D721Med (cell line): ENCODE data around the gene ACADSB.

ENCODE experiments used
- DNase-seq: peaks from one replicate; pipeline ENCODE4 v3.0.0; 2011; ENCODE audit warnings: low spot score; ENCODE audit not compliant: insufficient read length
- FAIRE-seq: peaks from 2 replicates; lab custom pipeline; 2011; peaks lifted over from hg19 to GRCh38; lab: Jason Lieb, UNC
- TF ChIP-seq, protein P1 (sequence below): IDR thresholded peaks from 2 replicates; pipeline ENCODE4 v1.5.1; 2012; ENCODE audit warnings: mild to moderate bottlenecking, control low read depth; ENCODE audit not compliant: insufficient read depth; ENCODE audit errors: missing control alignments

Gene ACADSB

DNA sequence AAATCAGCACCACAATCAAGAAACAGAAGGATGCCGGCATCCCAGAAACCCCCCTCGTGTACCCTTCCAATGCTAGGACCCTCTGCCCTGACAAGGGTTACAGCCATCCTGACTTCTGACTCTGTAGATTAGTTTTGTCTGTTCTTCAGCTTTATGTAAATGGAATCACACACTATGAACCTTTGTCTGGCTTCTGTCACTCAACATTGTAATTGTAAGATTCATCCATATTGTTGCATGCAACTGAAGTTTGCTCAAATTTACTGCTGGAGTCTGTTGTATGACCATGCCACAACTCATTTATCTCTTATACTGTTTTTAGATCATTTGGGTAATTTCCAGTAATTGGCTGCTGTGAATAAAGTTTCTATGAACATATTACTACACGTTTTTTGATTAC, 8.7 kb upstream of the ACADSB start:
- TF ChIP-seq, protein P1, sequence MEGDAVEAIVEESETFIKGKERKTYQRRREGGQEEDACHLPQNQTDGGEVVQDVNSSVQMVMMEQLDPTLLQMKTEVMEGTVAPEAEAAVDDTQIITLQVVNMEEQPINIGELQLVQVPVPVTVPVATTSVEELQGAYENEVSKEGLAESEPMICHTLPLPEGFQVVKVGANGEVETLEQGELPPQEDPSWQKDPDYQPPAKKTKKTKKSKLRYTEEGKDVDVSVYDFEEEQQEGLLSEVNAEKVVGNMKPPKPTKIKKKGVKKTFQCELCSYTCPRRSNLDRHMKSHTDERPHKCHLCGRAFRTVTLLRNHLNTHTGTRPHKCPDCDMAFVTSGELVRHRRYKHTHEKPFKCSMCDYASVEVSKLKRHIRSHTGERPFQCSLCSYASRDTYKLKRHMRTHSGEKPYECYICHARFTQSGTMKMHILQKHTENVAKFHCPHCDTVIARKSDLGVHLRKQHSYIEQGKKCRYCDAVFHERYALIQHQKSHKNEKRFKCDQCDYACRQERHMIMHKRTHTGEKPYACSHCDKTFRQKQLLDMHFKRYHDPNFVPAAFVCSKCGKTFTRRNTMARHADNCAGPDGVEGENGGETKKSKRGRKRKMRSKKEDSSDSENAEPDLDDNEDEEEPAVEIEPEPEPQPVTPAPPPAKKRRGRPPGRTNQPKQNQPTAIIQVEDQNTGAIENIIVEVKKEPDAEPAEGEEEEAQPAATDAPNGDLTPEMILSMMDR, result no peak
- FAIRE-seq (no peak), DNase-seq (no peak)

DNA sequence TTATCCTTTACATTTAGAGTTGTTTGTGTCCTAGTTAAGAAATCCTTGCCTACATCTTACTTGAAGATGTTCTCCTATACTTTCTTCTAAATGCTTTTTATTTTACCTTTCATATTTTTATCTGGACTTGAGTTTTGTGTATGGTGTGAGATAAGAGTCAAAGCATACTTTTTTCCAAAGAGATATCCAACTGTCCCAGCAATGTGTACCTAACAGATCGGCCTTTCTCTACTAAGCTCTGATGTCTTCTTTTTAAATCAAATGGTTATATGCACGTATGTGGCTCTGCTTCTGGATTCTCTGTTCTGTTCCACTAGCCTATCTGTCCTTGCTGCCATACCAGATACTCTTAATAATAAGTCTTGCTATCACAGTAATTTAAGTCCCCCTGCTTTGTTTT, 7.4 kb upstream of the ACADSB start:
- TF ChIP-seq, protein P1, result no peak
- FAIRE-seq, result no peak

DNA sequence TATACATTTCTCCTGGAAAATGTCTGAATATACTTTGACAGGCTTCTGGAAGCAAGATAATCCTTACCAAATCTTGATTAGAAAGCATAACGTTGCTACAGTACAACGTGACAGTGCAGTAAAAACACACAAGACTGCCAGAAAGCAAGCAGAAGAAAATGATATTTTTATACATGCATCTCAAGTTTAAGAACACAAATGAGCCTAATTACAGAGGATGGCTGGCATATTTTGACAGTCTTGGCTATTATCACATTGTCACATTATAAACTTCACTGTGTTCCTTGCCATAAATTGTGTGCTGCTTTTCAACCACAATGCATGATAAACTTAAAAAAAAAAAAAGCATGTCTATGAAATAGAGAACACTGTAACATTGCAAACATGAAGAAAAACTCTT, 4.5 kb upstream of the ACADSB start:
- TF ChIP-seq, protein P1, result no peak
- FAIRE-seq, result no peak
- DNase-seq, result no peak

More for the DNA sequence above, 7.4 kb upstream of the ACADSB start:
- no peak for DNase-seq

DNA sequence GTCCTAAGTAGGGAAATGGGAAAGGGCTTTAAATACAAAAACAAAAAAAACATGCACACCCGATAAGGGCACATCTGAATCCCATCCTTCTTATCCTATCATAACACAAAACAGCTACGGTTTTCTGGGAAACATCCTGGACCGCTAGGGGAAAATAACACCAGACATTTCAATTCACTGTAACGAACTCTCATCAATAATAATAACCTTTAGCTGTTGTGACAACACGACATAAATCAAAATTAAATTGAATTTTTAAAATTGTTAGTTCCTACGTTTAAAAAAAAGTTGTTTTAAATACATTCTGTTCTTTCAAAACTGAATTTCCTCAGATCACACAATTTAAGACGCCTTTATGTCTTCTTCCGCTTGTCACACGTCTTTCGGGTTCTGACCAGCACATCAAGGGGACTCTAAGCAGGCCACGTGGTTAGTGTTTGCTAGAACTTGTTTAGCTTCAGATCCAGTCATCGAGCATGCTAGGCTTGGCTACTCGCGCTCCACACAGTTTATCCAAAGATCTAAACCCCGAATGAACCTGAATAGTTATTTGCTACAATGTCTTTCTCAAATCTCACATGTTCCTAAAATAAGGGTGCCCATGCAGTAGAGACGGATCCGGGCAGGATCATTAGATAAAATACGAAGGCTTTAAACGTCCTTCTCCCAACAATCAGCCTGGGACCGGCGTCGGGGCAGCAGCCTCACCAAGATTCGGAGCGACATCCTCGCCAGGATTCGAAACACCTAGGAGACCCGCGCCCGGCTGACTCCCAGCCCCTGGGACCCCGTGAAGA, 1.1 kb upstream of the ACADSB start:
- FAIRE-seq, result no peak
- no peak for DNase-seq
- TF ChIP-seq, protein P1, result no peak

DNA sequence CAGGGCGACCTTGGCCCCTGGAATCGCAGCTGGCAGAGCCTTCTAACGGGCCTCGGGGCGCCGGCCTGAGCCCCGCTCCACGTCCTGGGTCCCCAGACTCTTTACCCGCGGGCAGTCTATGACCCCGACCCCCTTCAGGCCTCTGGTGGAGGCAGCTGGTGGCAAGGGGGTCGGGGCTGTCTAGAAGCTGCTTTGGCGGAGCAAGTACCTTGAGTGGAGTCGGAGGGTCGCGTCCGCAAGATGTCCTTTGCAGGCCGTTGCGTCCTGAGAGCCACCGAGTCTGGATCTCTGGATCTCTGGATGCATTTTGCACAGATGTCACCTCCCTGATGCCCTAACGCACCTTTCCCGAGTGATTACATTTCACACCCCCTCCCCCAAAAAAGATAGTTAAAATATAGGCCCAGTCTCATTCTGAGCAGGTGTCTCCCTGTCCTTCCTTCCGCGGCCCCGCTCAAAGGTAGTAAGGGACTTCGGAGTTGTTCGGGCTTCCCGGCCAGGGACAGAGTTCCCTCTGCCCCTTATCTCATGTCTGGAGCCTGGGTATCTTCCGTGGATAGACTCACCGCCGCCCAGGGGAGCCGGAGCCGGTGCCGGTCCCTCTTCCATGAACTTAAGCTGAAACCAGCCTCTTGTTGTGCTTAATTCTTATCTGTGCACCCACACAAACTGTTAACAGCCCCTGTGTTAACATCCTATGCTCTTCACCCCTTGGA, 457 bp downstream of the ACADSB start:
- TF ChIP-seq, protein P1, result no peak
- DNase-seq (no peak), FAIRE-seq (no peak)

DNA sequence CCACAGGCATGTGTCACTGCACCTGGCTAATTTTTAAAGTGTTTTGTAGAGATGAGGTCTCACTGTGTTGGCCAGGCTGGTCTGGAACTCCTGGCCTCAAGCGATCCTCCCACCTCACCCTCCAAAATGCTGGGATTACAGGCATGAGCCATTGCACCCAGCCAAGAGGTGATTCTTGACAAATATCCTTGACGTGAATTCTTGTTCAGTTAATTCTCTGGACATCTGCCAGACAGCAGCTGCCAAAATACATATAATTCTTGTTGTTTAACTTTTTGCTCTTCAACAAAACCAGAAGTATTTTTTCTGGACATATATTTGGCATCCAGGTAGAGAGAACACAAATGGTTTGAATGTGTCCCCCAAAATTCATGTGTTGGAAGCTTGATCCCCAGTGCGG, 3.2 kb downstream of the ACADSB start:
- FAIRE-seq (no peak), DNase-seq (no peak)
- TF ChIP-seq, protein P1, result no peak
